Measurements from ENCODE around the gene ERC1. TPM values are rescaled to one million over a fixed set of nuclear protein-coding genes. Genes with fewer than 3 reads are reported as not detected.

The ERC1 gene
- total RNA-seq, 1 experiment from 2014 or later: 12.3 TPM

GRCh38 chr12:1499351-1499750 lies 508.3 kb downstream of the ERC1 start:
- no peaks in the 10 kb centered on the region for H3F3A ChIP-seq (ENCODE audit: low read length, unreplicated experiment)
- CTCF ChIA-PET: no interaction called here
- no peak overlapping the region for H3K27ac ChIP-seq (ENCODE audit: low read length)
- TF ChIP-seq EZH2phosphoT487 (IDR thresholded peaks at IDR 0.05; ENCODE audit: borderline replicate concordance, low read length): no peak
- no peak for TF ChIP-seq EZH2 (IDR thresholded peaks at IDR 0.05; ENCODE audit: low read length, unreplicated experiment)
- TF ChIP-seq CTCF (conservative IDR thresholded peaks at IDR 0.05; ENCODE audit: low read depth, low read length): no peak
- no peaks in the 10 kb centered on the region for H4K20me1 ChIP-seq (ENCODE audit: low read length)
- H3K27me3 ChIP-seq (ENCODE audit: low read length): no peaks in the 10 kb centered on the region
- no TSS peak for BruUV-seq (replicated peaks)
- H3K9me2 ChIP-seq (replicated peaks; ENCODE audit: low read length): no peaks in the 10 kb centered on the region
- no peaks in the 10 kb centered on the region for H3K9me3 ChIP-seq (ENCODE audit: low read length)
- H3K79me2 ChIP-seq (ENCODE audit: low read length): no peaks in the 10 kb centered on the region
- H3K9ac ChIP-seq (ENCODE audit: low read length): no peak overlapping the region
- intact Hi-C loops (cut with micrococcal nuclease): no loop called here
- no peak overlapping the region for H2AFZ ChIP-seq (ENCODE audit: low read length)
- H3K4me2 ChIP-seq (ENCODE audit: low read length): no peak overlapping the region
- H3K4me3 ChIP-seq (ENCODE audit: low read length): no peak overlapping the region
- POLR2A ChIA-PET (ENCODE audit: unreplicated experiment): no interaction called here
- ATAC-seq: no peak
- no peak for DNase-seq
- H3K36me3 ChIP-seq (ENCODE audit: low read depth, low read length): no peaks in the 10 kb centered on the region
- H3K4me1 ChIP-seq (ENCODE audit: insufficient read depth, low read length): peaks cover 14% of the 10 kb centered on the region

- peaks cover 14% of the 10 kb centered on the region for H3K4me1 ChIP-seq (ENCODE audit: insufficient read depth, low read length)
- no peak for ATAC-seq
- peak; percentile 49 for DNase-seq
- no TSS peak for BruUV-seq (replicated peaks)
- no peaks in the 10 kb centered on the region for H3F3A ChIP-seq (ENCODE audit: low read length, unreplicated experiment)
- no peak overlapping the region; the same call in 1 of the 2 replicates for H3K9ac ChIP-seq (ENCODE audit: low read length)
- no peaks in the 10 kb centered on the region for H3K36me3 ChIP-seq (ENCODE audit: low read depth, low read length)
- H3K4me2 ChIP-seq (ENCODE audit: low read length): no peak overlapping the region
- intact Hi-C loops (cut with micrococcal nuclease): no loop called here
- TF ChIP-seq EZH2 (IDR thresholded peaks at IDR 0.05; ENCODE audit: low read length, unreplicated experiment): no peak
- no peak for TF ChIP-seq EZH2phosphoT487 (IDR thresholded peaks at IDR 0.05; ENCODE audit: borderline replicate concordance, low read length)
- no peak for TF ChIP-seq CTCF (conservative IDR thresholded peaks at IDR 0.05; ENCODE audit: low read depth, low read length)
- no peak overlapping the region for H3K4me3 ChIP-seq (ENCODE audit: low read length)
- 0 out of 2 replicates have a peak overlapping the region, but pooled peaks have one; percentile 23 for H3K27ac ChIP-seq (ENCODE audit: low read length)
- ChIA-PET CTCF (no interaction called here), POLR2A (ENCODE audit: unreplicated experiment) (no interaction called here)
- 0 out of 2 replicates have a peak overlapping the region, but pooled peaks have one; percentile 45 for H2AFZ ChIP-seq (ENCODE audit: low read length)
- H3K27me3 ChIP-seq (ENCODE audit: low read length): no peaks in the 10 kb centered on the region
- H3K9me3 ChIP-seq (ENCODE audit: low read length): no peaks in the 10 kb centered on the region
- no peaks in the 10 kb centered on the region for H3K9me2 ChIP-seq (replicated peaks; ENCODE audit: low read length)
- H3K79me2 ChIP-seq (ENCODE audit: low read length): no peaks in the 10 kb centered on the region
- no peaks in the 10 kb centered on the region for H4K20me1 ChIP-seq (ENCODE audit: low read length)
These were observed 509.2 kb downstream of the ERC1 start for GRCh38 chr12:1500095-1500801.

DNA sequence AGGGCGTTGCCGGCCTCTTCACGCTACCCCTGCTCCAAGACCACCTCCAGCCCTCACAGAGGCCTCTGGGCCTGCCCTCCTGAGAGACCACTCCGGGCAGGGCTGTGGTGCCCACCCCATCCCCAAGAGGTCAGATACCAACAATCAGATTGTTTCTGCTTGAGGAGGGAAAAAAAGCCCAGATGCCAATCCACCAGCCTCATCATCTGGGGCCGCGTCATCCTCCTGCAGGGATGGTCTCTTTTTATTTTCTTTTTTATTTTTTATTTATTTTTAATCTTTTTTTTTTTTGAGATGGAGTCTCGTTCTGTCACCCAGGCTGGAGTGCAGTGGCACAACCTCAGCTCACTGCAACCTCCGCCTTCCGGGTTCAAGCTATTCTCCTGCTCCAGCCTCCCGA lies 510.0 kb downstream of the ERC1 start:
- DNase-seq: no peak
- Histone ChIP-seq H3K9ac (ENCODE audit: low read length) (no peak overlapping the region), H3K9me3 (ENCODE audit: low read length) (no peaks in the 10 kb centered on the region), H2AFZ (ENCODE audit: low read length) (no peak overlapping the region), H3K9me2 (replicated peaks; ENCODE audit: low read length) (no peaks in the 10 kb centered on the region), H3K27me3 (ENCODE audit: low read length) (no peaks in the 10 kb centered on the region), H3K27ac (ENCODE audit: low read length) (no peak overlapping the region), H4K20me1 (ENCODE audit: low read length) (no peaks in the 10 kb centered on the region), H3K36me3 (ENCODE audit: low read depth, low read length) (no peaks in the 10 kb centered on the region), H3K4me2 (ENCODE audit: low read length) (no peak overlapping the region), H3K79me2 (ENCODE audit: low read length) (no peaks in the 10 kb centered on the region), H3F3A (ENCODE audit: low read length, unreplicated experiment) (no peaks in the 10 kb centered on the region), H3K4me3 (ENCODE audit: low read length) (no peak overlapping the region), H3K4me1 (ENCODE audit: insufficient read depth, low read length) (peaks cover 14% of the 10 kb centered on the region)
- TF ChIP-seq EZH2phosphoT487 (IDR thresholded peaks at IDR 0.05; ENCODE audit: borderline replicate concordance, low read length) (no peak), EZH2 (IDR thresholded peaks at IDR 0.05; ENCODE audit: low read length, unreplicated experiment) (no peak), CTCF (conservative IDR thresholded peaks at IDR 0.05; ENCODE audit: low read depth, low read length) (no peak)
- no peak for ATAC-seq
- BruUV-seq (replicated peaks): no TSS peak
- intact Hi-C loops (cut with micrococcal nuclease): no loop called here
- POLR2A ChIA-PET (ENCODE audit: unreplicated experiment): no interaction called here
- CTCF ChIA-PET: no interaction called here
